ENCODE results near the gene SAMD4A.
"Not testable (repeated sequence)": the region's sequence is repeated elsewhere in the genome, so short reads cannot be mapped to it uniquely, and the experiment has no call there.

The SAMD4A gene

GRCh38 chr14:54785778-54786770, 219.1 kb downstream of the SAMD4A start:
- no peak for FAIRE-seq

- no peak for FAIRE-seq
These were observed 219.9 kb downstream of the SAMD4A start for GRCh38 chr14:54786838-54787237.

- FAIRE-seq, result no peak
These were observed 220.3 kb downstream of the SAMD4A start for GRCh38 chr14:54787261-54787660.

- FAIRE-seq, result no peak
These were observed 221.8 kb downstream of the SAMD4A start for GRCh38 chr14:54788701-54789100.

- FAIRE-seq, result no peak
These were observed 222.2 kb downstream of the SAMD4A start for GRCh38 chr14:54789166-54789565.

- no peak for FAIRE-seq
These were observed 223.0 kb downstream of the SAMD4A start for GRCh38 chr14:54789781-54790480.

GRCh38 chr14:54791001-54791400, 224.1 kb downstream of the SAMD4A start:
- no peak for FAIRE-seq

- no peak for FAIRE-seq
These were observed 225.4 kb downstream of the SAMD4A start for GRCh38 chr14:54792288-54792687.

GRCh38 chr14:54794159-54794558, 227.2 kb downstream of the SAMD4A start:
- FAIRE-seq, result no peak

GRCh38 chr14:54794796-54795195, 227.9 kb downstream of the SAMD4A start:
- FAIRE-seq, result no peak

- no peak for FAIRE-seq
These were observed 230.0 kb downstream of the SAMD4A start for GRCh38 chr14:54796961-54797360.

GRCh38 chr14:54797556-54797955, 230.6 kb downstream of the SAMD4A start:
- FAIRE-seq, result no peak

- FAIRE-seq, result no peak
These were observed 231.1 kb downstream of the SAMD4A start for GRCh38 chr14:54797986-54798385.

GRCh38 chr14:54798465-54799124, 231.7 kb downstream of the SAMD4A start:
- no peak for FAIRE-seq

GRCh38 chr14:54801482-54801881, 234.6 kb downstream of the SAMD4A start:
- FAIRE-seq, result not testable (repeated sequence)

- no peak for FAIRE-seq
These were observed 236.5 kb downstream of the SAMD4A start for GRCh38 chr14:54803396-54803795.

GRCh38 chr14:54803926-54804537, 237.1 kb downstream of the SAMD4A start:
- FAIRE-seq, result no peak

GRCh38 chr14:54804538-54805041, 237.7 kb downstream of the SAMD4A start:
- FAIRE-seq, result no peak

GRCh38 chr14:54805070-54805444, 238.1 kb downstream of the SAMD4A start:
- FAIRE-seq, result no peak

GRCh38 chr14:54805445-54806322, 238.8 kb downstream of the SAMD4A start:
- no peak for FAIRE-seq

GRCh38 chr14:54806616-54807015, 239.7 kb downstream of the SAMD4A start:
- FAIRE-seq, result no peak

- no peak for FAIRE-seq
These were observed 240.5 kb downstream of the SAMD4A start for GRCh38 chr14:54807428-54807827.
